IPS DF 6.9 (cell line): ENCODE measurements around the gene SPPL3.
A peak's percentile ranks its signal among the peaks of the same experiment; 100 is the strongest.

Source experiments
- DNase-seq: peaks from one replicate; pipeline ENCODE4 v3.0.0-alpha.2; 2013; ENCODE audit warnings: low read depth, low spot score
- H3K27ac ChIP-seq: one replicate; pipeline ENCODE4 v1.5.1; 2013; ENCODE audit warnings: low read length, control low read depth
- H3K27me3 ChIP-seq: 2 replicates; pipeline ENCODE4 v1.6.1; 2013; ENCODE audit warnings: mild to moderate bottlenecking, low read length; ENCODE audit not compliant: control insufficient read depth, insufficient read depth
- H3K36me3 ChIP-seq: 2 replicates; pipeline ENCODE4 v1.6.1; 2013; ENCODE audit warnings: low read length; ENCODE audit not compliant: control insufficient read depth, insufficient read depth
- H3K4me1 ChIP-seq: 2 replicates; pipeline ENCODE4 v1.6.1; 2013; ENCODE audit warnings: low read length; ENCODE audit not compliant: control insufficient read depth, insufficient read depth
- H3K4me3 ChIP-seq: 2 replicates; pipeline ENCODE4 v1.5.1; 2013; ENCODE audit warnings: mild to moderate bottlenecking, low read length
- H3K9me3 ChIP-seq: 2 replicates; pipeline ENCODE4 v1.6.1; 2013; ENCODE audit warnings: low read length, inconsistent platforms; ENCODE audit not compliant: control insufficient read depth, insufficient read depth
- WGBS: extraction: QIAGEN DNeasy Blood & Tissue Kit; methylation state at CpG from one replicate; pipeline ENCODE4 v1.1.7; 2013; ENCODE audit warnings: mixed read lengths, missing lambda C conversion rate; ENCODE audit not compliant: insufficient read length, insufficient coverage; 5-methylcytosine and 5-hydroxymethylcytosine counted together

SPPL3 gene

DNA sequence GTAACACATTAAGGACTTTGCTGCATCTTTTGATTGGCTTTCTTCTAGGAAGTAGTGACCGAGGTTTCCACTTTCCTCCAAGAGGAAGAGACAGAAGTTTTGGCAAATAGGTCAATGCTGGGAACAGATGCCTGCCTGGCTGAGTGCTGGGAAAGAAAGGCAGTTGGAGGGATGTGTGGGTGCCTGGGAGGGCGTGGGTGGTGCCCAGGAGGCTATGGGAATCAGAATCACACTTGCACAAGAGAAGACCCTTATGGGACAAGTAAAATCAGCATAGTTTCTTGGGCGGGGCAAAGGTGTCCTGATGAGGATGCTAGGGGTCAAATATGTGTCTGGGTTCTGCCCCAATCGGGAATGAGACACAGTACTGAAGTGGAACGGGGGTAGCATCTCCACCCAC lies 179.4 kb downstream of the SPPL3 start:
- WGBS = no CpG with 5 or more reads among the region's 5 CpGs
- Histone ChIP-seq H3K36me3 (peaks cover 24% of the 10 kb centered on the region), H3K4me1 (no peaks in the 10 kb centered on the region), H3K27ac (no peak overlapping the region), H3K27me3 (no peaks in the 10 kb centered on the region), H3K4me3 (no peak overlapping the region), H3K9me3 (no peaks in the 10 kb centered on the region)
- no peak for DNase-seq

DNA sequence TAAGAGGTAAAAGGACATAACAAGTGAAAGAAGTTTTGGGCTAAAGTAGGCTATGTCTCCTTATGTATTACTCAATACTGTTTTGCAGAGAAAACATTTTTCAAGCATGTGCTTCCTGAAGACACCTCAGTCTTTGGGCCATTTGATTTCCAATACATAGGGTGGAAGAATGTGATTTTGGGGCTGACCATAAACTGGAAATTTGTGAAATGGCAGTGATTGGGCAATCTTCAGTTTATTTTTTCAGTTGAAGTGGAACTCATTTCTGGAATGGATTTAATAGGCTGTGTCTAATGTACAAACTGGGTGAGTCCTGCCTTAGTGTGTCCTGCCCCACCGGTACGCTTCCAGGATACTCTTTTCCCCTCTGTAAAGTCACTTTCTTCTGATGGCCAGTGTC lies 181.4 kb downstream of the SPPL3 start:
- no peaks in the 10 kb centered on the region for H3K9me3 ChIP-seq
- WGBS = no CpG with 5 or more reads among the region's 2 CpGs
- H3K27ac ChIP-seq = no peak overlapping the region
- no peak overlapping the region for H3K4me3 ChIP-seq
- no peak for DNase-seq
- H3K4me1 ChIP-seq = no peaks in the 10 kb centered on the region
- H3K27me3 ChIP-seq = no peaks in the 10 kb centered on the region
- peaks cover 36% of the 10 kb centered on the region for H3K36me3 ChIP-seq

DNA sequence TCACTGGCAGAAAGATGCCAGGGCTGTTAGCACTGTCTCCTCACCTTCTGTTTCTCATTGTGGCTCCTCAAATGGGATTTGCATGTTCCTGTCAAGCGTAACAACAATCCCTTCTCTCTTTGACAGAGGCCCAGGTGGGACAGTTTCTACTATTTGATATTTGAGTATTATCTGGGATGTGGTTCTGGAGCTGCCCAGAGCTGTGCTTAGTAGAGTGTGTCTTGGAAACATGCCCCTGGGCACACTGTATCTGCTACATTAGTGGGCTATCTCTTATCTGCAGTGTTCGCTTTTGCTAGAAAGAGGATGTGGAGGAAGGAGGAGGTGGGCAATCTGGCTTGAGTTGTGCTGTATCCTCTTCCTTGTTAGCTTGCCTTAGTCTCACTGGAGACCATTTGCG lies 182.3 kb downstream of the SPPL3 start:
- Histone ChIP-seq H3K27ac (no peak overlapping the region), H3K27me3 (no peaks in the 10 kb centered on the region), H3K4me3 (no peak overlapping the region), H3K4me1 (no peaks in the 10 kb centered on the region), H3K9me3 (no peaks in the 10 kb centered on the region), H3K36me3 (peaks cover 38% of the 10 kb centered on the region)
- no CpG with 5 or more reads among the region's 3 CpGs for WGBS
- DNase-seq = no peak

DNA sequence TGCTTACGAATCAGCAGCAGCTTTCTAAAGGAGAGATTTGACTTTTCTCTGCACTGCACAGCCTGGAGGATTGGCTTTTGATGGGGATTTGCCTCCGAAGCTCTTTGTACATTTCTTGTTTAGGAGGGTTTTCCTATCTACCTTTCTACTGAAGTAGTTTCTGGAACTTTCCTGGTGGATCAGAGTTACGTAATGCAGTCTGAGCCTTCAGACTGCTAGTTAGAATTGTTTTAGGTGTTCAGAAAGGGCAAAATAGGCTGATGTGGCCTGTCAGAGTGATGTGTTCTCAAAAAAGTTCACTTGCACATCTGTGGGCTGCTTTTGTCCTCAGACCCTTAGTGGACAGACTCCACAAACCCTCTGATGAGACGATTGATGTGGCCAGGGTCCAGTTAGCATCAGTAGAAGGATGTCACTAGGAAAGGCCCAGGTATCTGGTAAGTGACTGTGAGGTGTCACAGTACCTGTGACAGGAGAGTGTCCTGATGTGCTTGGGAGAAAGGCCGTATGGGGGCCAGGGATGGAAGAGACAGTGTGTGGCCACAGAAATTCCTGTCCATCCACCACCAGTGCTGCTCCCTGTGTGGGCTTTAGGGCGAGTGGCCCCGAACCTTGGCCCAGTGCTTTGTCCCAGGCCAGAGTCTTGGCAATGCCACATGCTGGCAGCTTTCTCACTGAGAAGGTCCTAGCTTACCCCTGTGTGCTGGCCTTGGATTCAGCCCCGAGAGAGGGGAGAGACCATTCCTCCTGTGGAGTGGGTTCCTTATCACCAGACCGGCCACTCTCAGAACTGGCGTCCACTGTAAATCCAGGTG lies 183.0 kb downstream of the SPPL3 start:
- no peak for DNase-seq
- H3K9me3 ChIP-seq = no peaks in the 10 kb centered on the region
- H3K4me1 ChIP-seq = no peaks in the 10 kb centered on the region
- H3K27me3 ChIP-seq = no peaks in the 10 kb centered on the region
- peaks cover 45% of the 10 kb centered on the region for H3K36me3 ChIP-seq
- no CpG with 5 or more reads among the region's 10 CpGs for WGBS
- no peak overlapping the region for H3K27ac ChIP-seq
- no peak overlapping the region for H3K4me3 ChIP-seq

DNA sequence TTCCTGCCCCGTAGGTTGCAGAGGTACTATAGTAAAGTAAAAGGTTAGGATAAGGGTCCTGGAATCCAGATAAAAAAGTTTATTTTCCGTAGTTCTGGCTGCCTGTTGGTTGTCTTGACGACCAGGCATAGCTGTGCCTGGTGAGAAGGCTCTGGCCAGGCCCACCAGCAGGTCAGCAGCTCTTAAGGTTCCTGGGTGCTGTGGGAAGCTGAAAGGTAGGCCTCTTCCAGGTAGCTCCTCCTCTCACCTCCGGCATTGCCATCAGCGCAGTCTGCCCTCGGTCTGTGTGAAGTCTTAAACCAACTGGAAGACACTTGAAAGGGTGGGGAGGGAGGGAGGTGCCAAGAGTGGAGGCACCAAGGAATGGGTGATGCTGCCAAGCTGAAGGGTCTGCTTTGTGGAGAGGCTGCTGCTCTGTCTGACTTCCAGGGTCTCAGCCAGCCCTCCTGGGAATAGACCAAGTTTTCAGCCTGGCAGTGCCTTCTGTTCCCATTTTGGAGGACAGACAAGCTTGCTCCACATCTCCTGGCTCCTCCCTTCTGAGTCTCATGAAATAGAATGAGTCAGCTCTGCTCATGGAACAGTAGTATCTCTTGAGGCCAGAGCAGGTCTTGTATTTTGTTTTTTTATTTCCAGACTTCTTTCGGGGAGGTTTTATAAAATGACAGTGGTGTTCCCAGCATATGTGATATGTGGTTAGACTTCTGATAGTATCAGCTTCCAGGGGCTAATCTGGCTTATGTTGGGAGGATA lies 183.7 kb downstream of the SPPL3 start:
- Histone ChIP-seq H3K4me3 (no peak overlapping the region), H3K27ac (no peak overlapping the region), H3K36me3 (peaks cover 45% of the 10 kb centered on the region), H3K9me3 (no peaks in the 10 kb centered on the region), H3K4me1 (no peaks in the 10 kb centered on the region), H3K27me3 (no peaks in the 10 kb centered on the region)
- no CpG with 5 or more reads among the region's 7 CpGs for WGBS
- no peak for DNase-seq

DNA sequence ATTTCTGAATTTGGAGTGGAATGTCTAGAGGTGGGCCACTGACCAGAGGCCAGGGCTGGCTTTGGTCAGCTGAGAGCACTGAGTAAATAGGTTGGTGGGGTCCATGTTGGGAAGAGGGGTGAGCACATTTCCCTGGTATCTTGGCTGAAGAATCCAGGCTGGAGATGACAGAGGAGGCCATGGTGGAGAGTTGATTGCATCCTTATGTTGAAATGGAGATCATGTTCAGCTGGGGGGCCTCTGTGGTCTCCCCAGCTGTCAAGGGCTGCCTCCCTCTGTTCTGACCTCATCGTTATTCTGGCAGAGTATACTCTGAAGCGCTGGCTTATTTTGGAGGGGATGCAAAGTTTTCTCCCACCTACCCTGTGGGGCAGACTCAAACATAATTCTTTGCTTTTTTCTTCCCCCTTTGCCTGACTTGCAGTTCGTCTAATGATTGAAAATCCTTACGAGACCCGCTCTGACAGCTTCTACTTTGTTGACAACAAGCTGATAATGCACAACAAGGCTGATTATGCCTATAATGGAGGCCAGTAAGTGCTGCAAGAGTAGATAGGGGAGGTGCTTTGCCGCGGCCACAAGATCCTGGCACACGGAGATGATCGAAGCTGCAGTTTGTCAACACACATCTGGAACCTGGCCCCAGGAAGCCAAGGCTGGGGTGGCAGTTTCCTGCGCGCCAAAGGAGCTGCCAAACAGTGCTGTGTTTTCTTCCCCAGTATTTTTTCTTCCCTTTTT lies 184.5 kb downstream of the SPPL3 start:
- Histone ChIP-seq H3K27ac (no peak overlapping the region), H3K27me3 (no peaks in the 10 kb centered on the region), H3K9me3 (no peaks in the 10 kb centered on the region), H3K4me3 (no peak overlapping the region), H3K36me3 (peaks cover 50% of the 10 kb centered on the region), H3K4me1 (no peaks in the 10 kb centered on the region)
- no peak for DNase-seq
- no CpG with 5 or more reads among the region's 11 CpGs for WGBS

DNA sequence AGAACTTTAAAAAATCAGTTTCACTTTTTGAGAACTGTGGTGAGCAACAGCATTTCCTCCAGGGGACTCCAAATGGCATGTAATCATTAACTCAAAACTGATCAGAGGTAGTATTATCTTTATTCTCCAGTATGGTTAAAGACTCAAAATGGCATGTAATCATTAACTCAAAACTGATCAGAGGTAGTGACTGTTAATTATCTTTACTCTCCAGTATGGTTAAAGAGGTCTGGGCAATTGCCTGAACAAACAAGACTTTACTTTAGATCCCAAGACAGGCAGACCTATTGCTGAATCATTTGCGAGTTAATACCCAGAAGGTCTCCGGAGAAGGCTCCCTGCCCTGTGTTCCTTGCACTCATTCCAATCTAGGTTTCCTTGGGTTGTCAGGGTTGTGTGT lies 185.1 kb downstream of the SPPL3 start:
- no peaks in the 10 kb centered on the region for H3K4me1 ChIP-seq
- no peaks in the 10 kb centered on the region for H3K9me3 ChIP-seq
- no peaks in the 10 kb centered on the region for H3K27me3 ChIP-seq
- H3K36me3 ChIP-seq = peaks cover 53% of the 10 kb centered on the region
- no peak overlapping the region for H3K27ac ChIP-seq
- no CpG with 5 or more reads among the region's 2 CpGs for WGBS
- H3K4me3 ChIP-seq = no peak overlapping the region
- DNase-seq = no peak

DNA sequence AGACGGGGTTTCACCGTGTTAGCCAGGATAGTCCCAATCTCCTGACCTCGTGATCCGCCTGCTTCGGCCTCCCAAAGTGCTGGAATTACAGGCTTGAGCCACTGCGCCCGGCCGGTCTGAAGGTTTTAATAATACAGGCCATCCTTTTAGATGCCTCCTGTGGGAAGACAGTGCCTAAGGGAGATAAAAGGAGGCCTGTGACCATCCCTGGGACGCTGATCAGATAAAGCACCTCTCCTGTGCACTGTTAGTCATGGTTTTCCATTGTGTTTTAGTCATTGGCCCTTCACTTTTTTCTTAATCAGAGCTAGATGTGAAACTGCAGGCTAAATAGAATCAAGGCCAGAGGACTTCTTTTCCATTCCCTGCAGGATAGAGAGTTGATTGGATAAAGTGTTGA lies 186.1 kb downstream of the SPPL3 start:
- H3K27me3 ChIP-seq = no peaks in the 10 kb centered on the region
- peaks cover 55% of the 10 kb centered on the region for H3K36me3 ChIP-seq
- no peak for DNase-seq
- H3K4me1 ChIP-seq = no peaks in the 10 kb centered on the region
- no peak overlapping the region for H3K4me3 ChIP-seq
- H3K9me3 ChIP-seq = no peaks in the 10 kb centered on the region
- H3K27ac ChIP-seq = no peak overlapping the region
- no CpG with 5 or more reads among the region's 9 CpGs for WGBS

DNA sequence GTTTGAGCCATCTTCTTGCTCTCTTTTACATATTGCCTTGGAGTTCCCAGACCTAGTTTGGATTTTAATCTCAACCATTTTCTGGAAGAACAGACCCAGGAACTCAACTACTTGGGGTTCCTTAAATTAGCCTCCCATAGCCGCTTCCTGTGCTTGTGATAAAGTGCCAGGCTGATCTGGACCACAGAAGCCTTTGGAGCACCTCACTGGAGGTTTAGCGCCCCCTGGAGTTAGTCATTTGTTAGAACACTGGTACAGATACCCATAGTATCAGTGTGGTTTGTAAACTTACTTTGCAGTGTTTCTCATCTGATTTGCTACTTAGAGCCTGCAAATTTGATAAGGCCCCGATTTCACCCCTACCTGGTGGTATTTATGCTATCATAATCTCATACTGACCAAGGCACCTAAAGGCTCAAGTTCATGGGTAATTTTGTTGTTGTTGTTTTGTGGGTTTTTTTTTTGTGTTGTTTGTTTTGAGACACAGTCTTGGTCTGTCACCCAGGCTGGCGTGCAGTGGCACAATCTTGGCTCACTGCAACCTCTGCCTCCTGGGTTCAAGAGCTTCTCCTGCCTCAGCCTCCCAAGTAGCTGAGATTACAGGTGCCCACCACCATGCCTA lies 190.2 kb downstream of the SPPL3 start:
- Histone ChIP-seq H3K9me3 (no peaks in the 10 kb centered on the region), H3K27ac (no peak overlapping the region), H3K4me1 (peaks cover 3% of the 10 kb centered on the region), H3K36me3 (peaks cover 28% of the 10 kb centered on the region; the same call in 1 of the 2 replicates), H3K4me3 (no peak overlapping the region), H3K27me3 (no peaks in the 10 kb centered on the region)
- DNase-seq = peak; percentile 71
- WGBS = no CpG with 5 or more reads among the region's 4 CpGs

DNA sequence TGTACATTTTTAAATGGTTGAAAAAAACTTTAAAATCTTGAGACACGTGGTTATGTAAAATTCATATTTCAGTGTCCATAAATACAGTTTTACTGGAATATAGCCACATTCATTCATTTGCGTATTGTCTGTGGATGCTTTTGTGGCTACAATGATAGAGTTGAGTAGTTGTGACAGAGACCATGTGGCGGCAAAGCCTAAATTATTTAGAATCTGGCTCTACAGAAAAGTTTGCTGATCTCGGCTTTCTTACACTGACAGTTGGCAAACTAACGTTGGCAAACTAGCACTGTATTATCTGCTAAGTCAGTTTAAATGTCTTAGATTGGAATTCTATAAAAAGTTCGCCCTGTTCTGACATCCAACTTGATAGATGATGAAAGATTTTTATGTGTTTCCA lies 191.5 kb downstream of the SPPL3 start:
- Histone ChIP-seq H3K9me3 (no peaks in the 10 kb centered on the region), H3K4me3 (no peak overlapping the region), H3K4me1 (peaks cover 3% of the 10 kb centered on the region), H3K27me3 (no peaks in the 10 kb centered on the region), H3K36me3 (peaks cover 21% of the 10 kb centered on the region; the same call in 1 of the 2 replicates), H3K27ac (no peak overlapping the region)
- no CpG with 5 or more reads among the region's 6 CpGs for WGBS
- DNase-seq = no peak
